Measurements from ENCODE around the gene PBX4. TPM values are rescaled to one million over a fixed set of nuclear protein-coding genes. Genes with fewer than 3 reads are reported as not detected.
A peak's percentile ranks its signal among the peaks of the same experiment; 100 is the strongest.

Gene PBX4
- total RNA-seq, 2 experiments from 2014 or later = 5.0 to 6.7 TPM

GRCh38 chr19:19527371-19527656, 91.2 kb downstream of the PBX4 start:
- ChIA-PET CTCF (ENCODE audit: unreplicated experiment) (interaction anchor here (0.6 kb wide), 1 partner anchor 1384 kb away, joined by 3 read pairs; no protein-coding TSS in a partner anchor), POLR2A (no interaction called here)
- no peaks in the 10 kb centered on the region for H3K9me3 ChIP-seq (ENCODE audit: low read length)
- no peak for DNase-seq (ENCODE audit: low spot score)
- peaks cover 53% of the 10 kb centered on the region for H3K36me3 ChIP-seq (ENCODE audit: insufficient read depth, low read length)
- H4K20me1 ChIP-seq (ENCODE audit: insufficient read depth, low read length) = no peaks in the 10 kb centered on the region
- no peak overlapping the region for H2AFZ ChIP-seq (ENCODE audit: low read length)
- peak overlapping the region; percentile 100 for H3K4me2 ChIP-seq (ENCODE audit: low read length)
- H3K4me3 ChIP-seq (ENCODE audit: low read depth, low read length, poor library complexity, severe bottlenecking) = no peak overlapping the region
- H3K9me2 ChIP-seq (ENCODE audit: insufficient read depth, low read length) = no peaks in the 10 kb centered on the region
- intact Hi-C loops (cut with micrococcal nuclease; ENCODE audit: unreplicated experiment) = no loop called here
- no peak for TF ChIP-seq EZH2phosphoT487 (IDR thresholded peaks at IDR 0.05; ENCODE audit: borderline replicate concordance, low read depth, low read length)
- no peak for TF ChIP-seq CTCF (conservative IDR thresholded peaks at IDR 0.05; ENCODE audit: low read length)
- H3K27ac ChIP-seq (ENCODE audit: low read depth, low read length, poor library complexity, severe bottlenecking) = peak overlapping the region; percentile 74
- peaks cover 35% of the 10 kb centered on the region for H3K79me2 ChIP-seq (ENCODE audit: insufficient read depth, low read depth, low read length)
- no TSS peak for BruUV-seq (replicated peaks)
- peaks cover 52% of the 10 kb centered on the region for H3K4me1 ChIP-seq (ENCODE audit: insufficient read depth, low read length, poor library complexity, severe bottlenecking)

DNA sequence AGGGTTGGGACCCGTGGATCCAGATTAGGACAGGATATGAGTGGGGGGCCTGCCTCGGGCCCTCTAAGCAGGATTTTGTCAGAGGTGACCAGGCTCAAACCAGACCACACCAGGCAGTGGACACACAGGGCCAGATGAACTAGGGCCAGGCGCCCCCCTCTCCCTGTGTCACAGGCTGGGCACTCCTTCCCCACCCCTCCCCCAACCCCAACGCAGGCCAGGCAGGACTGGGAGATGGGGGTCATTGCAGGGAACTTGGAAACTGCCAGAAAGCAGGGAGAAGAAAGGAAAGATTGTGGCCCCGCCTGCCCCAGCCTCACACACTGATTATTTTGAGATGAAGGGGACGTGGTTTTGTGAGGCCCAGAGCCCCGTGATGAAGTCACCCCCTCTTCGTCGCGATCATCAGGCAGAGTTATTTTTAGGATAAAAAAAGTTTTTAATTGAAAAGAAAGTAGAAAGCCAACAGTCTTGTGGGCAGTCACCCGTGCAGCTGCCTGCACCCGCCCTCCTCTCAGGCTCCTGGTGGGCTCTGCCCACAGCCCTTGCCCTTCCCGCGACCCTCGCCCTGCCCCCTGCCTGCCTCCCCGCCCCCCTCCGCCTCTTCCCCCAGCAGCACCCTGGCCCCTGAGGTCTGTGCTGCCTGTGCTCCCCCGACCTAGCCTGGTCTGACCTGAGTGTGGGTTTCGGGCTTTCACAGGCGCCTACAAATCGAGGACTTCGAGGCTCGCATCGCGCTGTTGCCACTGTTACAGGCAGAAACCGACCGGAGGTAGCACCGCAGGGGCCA, 91.7 kb downstream of the PBX4 start:
- peak overlapping the region; percentile 100 for H3K4me2 ChIP-seq (ENCODE audit: low read length)
- intact Hi-C loops (cut with micrococcal nuclease; ENCODE audit: unreplicated experiment) = no loop called here
- H3K79me2 ChIP-seq (ENCODE audit: insufficient read depth, low read depth, low read length) = peaks cover 41% of the 10 kb centered on the region
- CTCF ChIA-PET (ENCODE audit: unreplicated experiment) = interaction anchor here (0.6 kb wide), 1 partner anchor 127 kb away, joined by 3 read pairs; no protein-coding TSS in a partner anchor
- H2AFZ ChIP-seq (ENCODE audit: low read length) = no peak overlapping the region
- no peaks in the 10 kb centered on the region for H4K20me1 ChIP-seq (ENCODE audit: insufficient read depth, low read length)
- no TSS peak for BruUV-seq (replicated peaks)
- no peaks in the 10 kb centered on the region for H3K9me3 ChIP-seq (ENCODE audit: low read length)
- H3K36me3 ChIP-seq (ENCODE audit: insufficient read depth, low read length) = peaks cover 49% of the 10 kb centered on the region
- POLR2A ChIA-PET = no interaction called here
- peak; percentile 33 for DNase-seq (ENCODE audit: low spot score)
- TF ChIP-seq EZH2phosphoT487 (IDR thresholded peaks at IDR 0.05; ENCODE audit: borderline replicate concordance, low read depth, low read length) (no peak), CTCF (conservative IDR thresholded peaks at IDR 0.05; ENCODE audit: low read length) (no peak)
- peak overlapping the region; percentile 65 for H3K4me3 ChIP-seq (ENCODE audit: low read depth, low read length, poor library complexity, severe bottlenecking)
- H3K9me2 ChIP-seq (ENCODE audit: insufficient read depth, low read length) = no peaks in the 10 kb centered on the region
- H3K27ac ChIP-seq (ENCODE audit: low read depth, low read length, poor library complexity, severe bottlenecking) = peak overlapping the region; percentile 74
- peaks cover 55% of the 10 kb centered on the region for H3K4me1 ChIP-seq (ENCODE audit: insufficient read depth, low read length, poor library complexity, severe bottlenecking)
